ENCODE measurements around the gene MACO1. TPM values are rescaled to one million over a fixed set of nuclear protein-coding genes. Genes with fewer than 3 reads are reported as not detected.
"Not testable (repeated sequence)": the region's sequence is repeated elsewhere in the genome, so short reads cannot be mapped to it uniquely, and the experiment has no call there.

Gene MACO1
- total RNA-seq, 1 experiment from 2014 or later: 17.4 TPM

DNA sequence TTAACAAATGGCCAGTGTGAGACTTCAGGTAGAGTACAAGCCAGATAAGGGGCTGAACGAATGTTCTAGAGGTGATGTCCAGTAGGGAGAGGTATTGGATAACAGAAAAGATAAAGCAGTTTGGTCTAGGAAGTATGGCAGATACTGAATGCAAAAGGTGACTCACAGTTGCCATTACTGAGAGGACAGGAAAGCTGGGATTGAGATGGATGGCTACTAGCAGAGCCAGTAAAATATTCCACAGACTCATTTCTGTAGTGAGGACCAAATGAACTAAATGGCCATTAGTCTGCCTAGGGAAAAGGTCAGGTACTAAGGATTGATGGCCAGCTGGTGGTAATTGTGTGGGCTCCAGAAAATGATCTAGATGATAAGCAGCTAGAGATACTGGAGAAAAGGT, 11.5 kb downstream of the MACO1 start:
- TF ChIP-seq CTCF (IDR thresholded peaks at IDR 0.05; ENCODE audit: unreplicated experiment): no peak
- CTCF ChIA-PET: interaction anchor here (0.7 kb wide), 1 partner anchor 10 kb away, joined by 3 read pairs; no protein-coding TSS in a partner anchor
- no TSS peak for BruUV-seq (replicated peaks)
- Mint-ChIP-seq H3K9me3 (ENCODE audit: unreplicated experiment) (no peaks in the 10 kb centered on the region), H3K4me3 (ENCODE audit: unreplicated experiment) (no peak overlapping the region), H3K4me1 (ENCODE audit: insufficient read depth, unreplicated experiment) (peaks cover 18% of the 10 kb centered on the region), H3K27ac (ENCODE audit: low read depth, unreplicated experiment) (no peak overlapping the region), H3K36me3 (ENCODE audit: insufficient read depth, unreplicated experiment) (no peaks in the 10 kb centered on the region), H3K27me3 (ENCODE audit: insufficient read depth, unreplicated experiment) (no peaks in the 10 kb centered on the region)
- intact Hi-C loops (cut with micrococcal nuclease): no loop called here
- DNase-seq (ENCODE audit: unreplicated experiment): peak; percentile 14
- POLR2A ChIA-PET: interaction anchor here (0.9 to 3.0 kb wide), 2 partner anchors 11 kb away, joined by 3 to 23 read pairs; partner anchors contain the start of gene MACO1

DNA sequence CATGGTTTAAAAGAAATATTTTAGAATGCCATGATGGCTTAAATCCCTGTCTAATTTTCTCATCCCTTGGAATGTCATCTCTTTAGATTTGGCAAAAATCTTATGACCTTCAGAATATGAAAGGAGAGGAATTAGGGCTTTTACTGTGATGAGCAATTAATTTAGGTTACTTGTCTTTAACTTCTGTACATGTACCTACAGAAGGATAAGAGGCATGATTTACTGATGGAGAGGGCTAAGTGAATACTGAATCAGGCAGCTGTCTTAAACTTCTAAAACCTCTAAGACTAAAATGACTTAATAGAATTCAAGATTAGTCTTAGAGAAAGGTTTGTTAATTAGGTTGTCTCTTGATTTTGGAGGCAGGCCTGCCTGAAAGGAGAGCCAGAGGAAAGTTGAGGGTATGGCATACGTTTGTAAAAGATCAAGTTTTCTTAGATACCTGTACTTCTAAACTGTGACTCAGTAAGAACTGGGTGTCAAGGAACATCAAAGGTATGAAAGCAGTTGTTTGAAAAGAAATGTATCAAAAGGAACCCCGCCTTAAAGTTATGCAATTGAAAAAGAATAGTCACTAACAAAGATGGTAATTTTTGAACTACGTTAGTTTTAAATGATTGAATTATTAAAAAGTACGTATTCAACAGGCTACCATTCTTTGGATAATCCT, 12.5 kb downstream of the MACO1 start:
- peak overlapping the region; percentile 46 for H3K27ac Mint-ChIP-seq (ENCODE audit: low read depth, unreplicated experiment)
- BruUV-seq (replicated peaks): no TSS peak
- CTCF ChIA-PET: interaction anchor here (0.6 to 0.8 kb wide), 2 partner anchors 12 to 1589 kb away, joined by 3 to 4 read pairs; no protein-coding TSS in a partner anchor
- TF ChIP-seq CTCF (IDR thresholded peaks at IDR 0.05; ENCODE audit: unreplicated experiment): no peak
- DNase-seq (ENCODE audit: unreplicated experiment): no peak
- intact Hi-C loops (cut with micrococcal nuclease): no loop called here
- POLR2A ChIA-PET: interaction anchor here (0.5 to 3.0 kb wide), 3 partner anchors 11 to 122 kb away, joined by 3 to 23 read pairs (median 4); partner anchors contain the start of gene MACO1
- H3K4me3 Mint-ChIP-seq (ENCODE audit: unreplicated experiment): no peak overlapping the region
- H3K36me3 Mint-ChIP-seq (ENCODE audit: insufficient read depth, unreplicated experiment): no peaks in the 10 kb centered on the region
- no peaks in the 10 kb centered on the region for H3K27me3 Mint-ChIP-seq (ENCODE audit: insufficient read depth, unreplicated experiment)
- H3K4me1 Mint-ChIP-seq (ENCODE audit: insufficient read depth, unreplicated experiment): peaks cover 18% of the 10 kb centered on the region
- H3K9me3 Mint-ChIP-seq (ENCODE audit: unreplicated experiment): no peaks in the 10 kb centered on the region

DNA sequence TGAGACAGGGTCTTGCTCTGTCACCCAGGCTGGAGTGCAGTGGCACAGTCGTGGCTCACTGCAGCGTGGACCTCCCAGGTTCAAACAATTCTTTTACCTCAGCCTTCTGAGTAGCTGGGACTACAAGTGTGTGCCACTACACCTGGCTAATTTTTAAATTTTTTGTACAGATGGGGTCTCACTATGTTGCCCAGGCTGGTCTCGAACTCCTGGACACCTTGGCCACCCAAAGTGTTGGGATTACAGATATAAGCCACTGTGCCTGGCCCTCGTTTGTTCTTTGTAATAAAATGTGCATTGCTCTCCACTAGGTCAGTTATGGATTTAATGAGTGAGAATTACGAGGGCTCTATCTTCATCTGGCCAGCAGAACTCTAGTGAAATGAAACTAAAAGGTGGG, 13.9 kb downstream of the MACO1 start:
- CTCF ChIA-PET: interaction anchor here (0.7 to 1.0 kb wide), 2 partner anchors 61 to 726 kb away, joined by 3 to 5 read pairs; no protein-coding TSS in a partner anchor
- BruUV-seq (replicated peaks); H3K27ac Mint-ChIP-seq (ENCODE audit: low read depth, unreplicated experiment); intact Hi-C loops (cut with micrococcal nuclease); H3K9me3 Mint-ChIP-seq (ENCODE audit: unreplicated experiment); H3K36me3 Mint-ChIP-seq (ENCODE audit: insufficient read depth, unreplicated experiment); H3K4me3 Mint-ChIP-seq (ENCODE audit: unreplicated experiment); DNase-seq (ENCODE audit: unreplicated experiment); H3K27me3 Mint-ChIP-seq (ENCODE audit: insufficient read depth, unreplicated experiment): not testable (repeated sequence)
- POLR2A ChIA-PET: interaction anchor here (1.2 kb wide), 1 partner anchor 13 kb away, joined by 3 read pairs; no protein-coding TSS in a partner anchor
- H3K4me1 Mint-ChIP-seq (ENCODE audit: insufficient read depth, unreplicated experiment): peaks cover 18% of the 10 kb centered on the region

GRCh38 chr1:25445993-25446538, 15.4 kb downstream of the MACO1 start:
- H3K4me1 Mint-ChIP-seq (ENCODE audit: insufficient read depth, unreplicated experiment): peaks cover 18% of the 10 kb centered on the region
- no peak overlapping the region for H3K27ac Mint-ChIP-seq (ENCODE audit: low read depth, unreplicated experiment)
- POLR2A ChIA-PET: interaction anchor here (0.7 to 0.8 kb wide), 2 partner anchors 20 to 373 kb away, joined by 3 read pairs; partner anchors contain the start of gene MTFR1L
- H3K27me3 Mint-ChIP-seq (ENCODE audit: insufficient read depth, unreplicated experiment): no peaks in the 10 kb centered on the region
- no peaks in the 10 kb centered on the region for H3K9me3 Mint-ChIP-seq (ENCODE audit: unreplicated experiment)
- CTCF ChIA-PET: no interaction called here
- no peak for TF ChIP-seq CTCF (IDR thresholded peaks at IDR 0.05; ENCODE audit: unreplicated experiment)
- BruUV-seq (replicated peaks): no TSS peak
- intact Hi-C loops (cut with micrococcal nuclease): no loop called here
- H3K36me3 Mint-ChIP-seq (ENCODE audit: insufficient read depth, unreplicated experiment): peaks cover 7% of the 10 kb centered on the region
- no peak for DNase-seq (ENCODE audit: unreplicated experiment)
- no peak overlapping the region for H3K4me3 Mint-ChIP-seq (ENCODE audit: unreplicated experiment)
